SK-N-SH treated with all-trans-retinoic acid at 6 μM for 48 hours (cell line): ENCODE data around the gene S100B.

Experiments used
- ARNTL ChIP-seq: fragments of 450-650 bp; formaldehyde crosslinking; IDR thresholded peaks from 2 replicates; pipeline ENCODE4 v1.5.0; 2020; ENCODE audit warnings: low read depth, mild to moderate bottlenecking, moderate library complexity, borderline replicate concordance
- CSRNP3 ChIP-seq: fragments of 250-450 bp; sonication (Bioruptor Pico); IDR thresholded peaks from 2 replicates; pipeline ENCODE4 v1.5.1; 2021; ENCODE audit warnings: mild to moderate bottlenecking, moderate library complexity
- TOX ChIP-seq: fragments of 250-450 bp; sonication (Bioruptor Pico); IDR thresholded peaks from 2 replicates; pipeline ENCODE4 v1.8.0; 2021; ENCODE audit warnings: mild to moderate bottlenecking, moderate library complexity, borderline replicate concordance

GRCh38 chr21:46622226-46622625, 17.3 kb upstream of the S100B start:
- TF ChIP-seq ARNTL (CRISPR knock-in tag) = no peak
- TF ChIP-seq TOX (CRISPR knock-in tag) = no peak
- no peak for TF ChIP-seq CSRNP3 (CRISPR knock-in tag)
